Measurements from ENCODE around the gene SDHB. TPM values are rescaled to one million over a fixed set of nuclear protein-coding genes. Genes with fewer than 3 reads are reported as not detected.
A peak's percentile ranks its signal among the peaks of the same experiment; 100 is the strongest.

Gene SDHB
- total and polyA plus RNA-seq, 10 of the 15 experiments (the other 5 are each of a cell fraction or from before 2014, with no cell fraction given) = 101 to 319 (median 188) TPM

GRCh38 chr1:17094664-17095063 is 40.8 kb upstream of the SDHB start (continued):
- TF ChIP-seq ZNF687 (IDR thresholded peaks at IDR 0.05) = 0 out of 2 replicates have a peak, but pooled peaks have one; percentile 59
- TF ChIP-seq CEBPZ (IDR thresholded peaks at IDR 0.05; ENCODE audit: low read depth, low read length) = no peak
- no peak for TF ChIP-seq NFXL1 (IDR thresholded peaks at IDR 0.05; ENCODE audit: borderline replicate concordance)
- TF ChIP-seq, protein P1, sequence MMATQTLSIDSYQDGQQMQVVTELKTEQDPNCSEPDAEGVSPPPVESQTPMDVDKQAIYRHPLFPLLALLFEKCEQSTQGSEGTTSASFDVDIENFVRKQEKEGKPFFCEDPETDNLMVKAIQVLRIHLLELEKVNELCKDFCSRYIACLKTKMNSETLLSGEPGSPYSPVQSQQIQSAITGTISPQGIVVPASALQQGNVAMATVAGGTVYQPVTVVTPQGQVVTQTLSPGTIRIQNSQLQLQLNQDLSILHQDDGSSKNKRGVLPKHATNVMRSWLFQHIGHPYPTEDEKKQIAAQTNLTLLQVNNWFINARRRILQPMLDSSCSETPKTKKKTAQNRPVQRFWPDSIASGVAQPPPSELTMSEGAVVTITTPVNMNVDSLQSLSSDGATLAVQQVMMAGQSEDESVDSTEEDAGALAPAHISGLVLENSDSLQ (IDR thresholded peaks at IDR 0.05) = no peak
- no peak; a peak in 1 of 4 replicates for TF ChIP-seq EP300 (IDR thresholded peaks at IDR 0.05; ENCODE audit: borderline replicate concordance in 1 of 2, control insufficient read depth in 1 of 2, low read depth in 2 of 2, low read length in 2 of 2)
- no peak for TF ChIP-seq RBBP5 (conservative IDR thresholded peaks at IDR 0.05)
- no peak for TF ChIP-seq JUNB (IDR thresholded peaks at IDR 0.05)
- TF ChIP-seq MLLT1 (IDR thresholded peaks at IDR 0.05) = no peak
- peak; percentile 99 for TF ChIP-seq MEF2B (IDR thresholded peaks at IDR 0.05; ENCODE audit: partially characterized antibody, poor library complexity, severe bottlenecking)
- TF ChIP-seq JUND (IDR thresholded peaks at IDR 0.05; ENCODE audit: low read depth, low read length) = no peak
- TF ChIP-seq CUX1 (IDR thresholded peaks at IDR 0.05; ENCODE audit: insufficient replicate concordance, low read depth, low read length) = peak; percentile 96

Data from GM12878 (cell line).